ENCODE results near the gene ICAM4.

DNA sequence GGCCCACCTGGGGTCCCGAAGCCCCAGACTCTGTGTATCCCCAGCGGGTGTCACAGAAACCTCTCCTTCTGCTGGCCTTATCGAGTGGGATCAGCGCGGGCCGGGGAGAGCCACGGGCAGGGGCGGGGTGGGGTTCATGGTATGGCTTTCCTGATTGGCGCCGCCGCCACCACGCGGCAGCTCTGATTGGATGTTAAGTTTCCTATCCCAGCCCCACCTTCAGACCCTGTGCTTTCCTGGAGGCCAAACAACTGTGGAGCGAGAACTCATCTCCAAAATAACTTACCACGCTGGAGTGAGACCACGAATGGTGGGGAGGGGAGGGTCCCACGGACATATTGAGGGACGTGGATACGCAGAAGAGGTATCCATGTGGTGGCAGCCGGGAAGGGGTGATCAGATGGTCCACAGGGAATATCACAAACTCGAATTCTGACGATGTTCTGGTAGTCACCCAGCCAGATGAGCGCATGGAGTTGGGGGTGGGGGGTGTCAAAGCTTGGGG is 2.0 kb downstream of the ICAM4 start:
- TF ChIP-seq, protein P1, sequence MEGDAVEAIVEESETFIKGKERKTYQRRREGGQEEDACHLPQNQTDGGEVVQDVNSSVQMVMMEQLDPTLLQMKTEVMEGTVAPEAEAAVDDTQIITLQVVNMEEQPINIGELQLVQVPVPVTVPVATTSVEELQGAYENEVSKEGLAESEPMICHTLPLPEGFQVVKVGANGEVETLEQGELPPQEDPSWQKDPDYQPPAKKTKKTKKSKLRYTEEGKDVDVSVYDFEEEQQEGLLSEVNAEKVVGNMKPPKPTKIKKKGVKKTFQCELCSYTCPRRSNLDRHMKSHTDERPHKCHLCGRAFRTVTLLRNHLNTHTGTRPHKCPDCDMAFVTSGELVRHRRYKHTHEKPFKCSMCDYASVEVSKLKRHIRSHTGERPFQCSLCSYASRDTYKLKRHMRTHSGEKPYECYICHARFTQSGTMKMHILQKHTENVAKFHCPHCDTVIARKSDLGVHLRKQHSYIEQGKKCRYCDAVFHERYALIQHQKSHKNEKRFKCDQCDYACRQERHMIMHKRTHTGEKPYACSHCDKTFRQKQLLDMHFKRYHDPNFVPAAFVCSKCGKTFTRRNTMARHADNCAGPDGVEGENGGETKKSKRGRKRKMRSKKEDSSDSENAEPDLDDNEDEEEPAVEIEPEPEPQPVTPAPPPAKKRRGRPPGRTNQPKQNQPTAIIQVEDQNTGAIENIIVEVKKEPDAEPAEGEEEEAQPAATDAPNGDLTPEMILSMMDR (IDR thresholded peaks at IDR 0.05): no peak
- TF ChIP-seq POLR2A (IDR thresholded peaks at IDR 0.05) (no peak), POLR2AphosphoS5 (IDR thresholded peaks at IDR 0.05) (no peak), EP300 (IDR thresholded peaks at IDR 0.05) (no peak)
